Sigmoid colon (tissue), 4 donors: Measurements from ENCODE around the gene CRADD.

Experiments
- EP300 ChIP-seq, 4 donors: sonication (generic); formaldehyde crosslinking; IDR thresholded peaks; one replicate each; pipeline ENCODE4 v1.6.1; 2017; ENCODE audit warnings: antibody characterized with exemption in 4 of 4
- POLR2AphosphoS5 ChIP-seq, 4 donors: sonication (generic); formaldehyde crosslinking; IDR thresholded peaks; one replicate each; pipeline ENCODE4 v1.6.1; 2017; ENCODE audit warnings: antibody characterized with exemption in 4 of 4
- TF ChIP-seq, protein P1 (sequence below), 4 experiments: fragments of 450-650 bp in 3 of 4; fragments of 200-600 bp in 1 of 4; IDR thresholded peaks; one replicate each; pipeline ENCODE4 v1.5.1; 2016 to 2019; ENCODE audit warnings: antibody characterized with exemption in 4 of 4, mild to moderate bottlenecking in 3 of 4, moderate library complexity in 2 of 4

DNA sequence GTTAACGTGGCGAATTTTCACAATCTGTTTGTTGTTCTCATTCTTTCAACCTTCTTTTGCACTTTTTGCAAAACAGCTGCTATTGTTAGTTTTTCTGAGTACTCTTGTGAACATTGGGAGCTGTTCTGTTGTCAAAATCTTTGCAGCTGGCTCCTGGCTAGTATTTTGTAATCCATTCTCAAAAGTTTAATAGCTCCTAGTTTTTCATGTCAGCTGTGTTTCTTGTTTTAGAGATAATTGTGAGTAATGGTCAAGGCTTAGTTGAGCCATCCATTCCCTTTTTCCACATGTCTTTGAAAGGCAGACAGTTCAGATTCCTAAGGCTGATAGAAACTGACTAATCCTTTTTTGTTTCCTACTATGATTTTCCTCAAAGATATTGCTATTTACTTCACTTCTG, 39.1 kb upstream of the CRADD start:
- TF ChIP-seq, protein P1, sequence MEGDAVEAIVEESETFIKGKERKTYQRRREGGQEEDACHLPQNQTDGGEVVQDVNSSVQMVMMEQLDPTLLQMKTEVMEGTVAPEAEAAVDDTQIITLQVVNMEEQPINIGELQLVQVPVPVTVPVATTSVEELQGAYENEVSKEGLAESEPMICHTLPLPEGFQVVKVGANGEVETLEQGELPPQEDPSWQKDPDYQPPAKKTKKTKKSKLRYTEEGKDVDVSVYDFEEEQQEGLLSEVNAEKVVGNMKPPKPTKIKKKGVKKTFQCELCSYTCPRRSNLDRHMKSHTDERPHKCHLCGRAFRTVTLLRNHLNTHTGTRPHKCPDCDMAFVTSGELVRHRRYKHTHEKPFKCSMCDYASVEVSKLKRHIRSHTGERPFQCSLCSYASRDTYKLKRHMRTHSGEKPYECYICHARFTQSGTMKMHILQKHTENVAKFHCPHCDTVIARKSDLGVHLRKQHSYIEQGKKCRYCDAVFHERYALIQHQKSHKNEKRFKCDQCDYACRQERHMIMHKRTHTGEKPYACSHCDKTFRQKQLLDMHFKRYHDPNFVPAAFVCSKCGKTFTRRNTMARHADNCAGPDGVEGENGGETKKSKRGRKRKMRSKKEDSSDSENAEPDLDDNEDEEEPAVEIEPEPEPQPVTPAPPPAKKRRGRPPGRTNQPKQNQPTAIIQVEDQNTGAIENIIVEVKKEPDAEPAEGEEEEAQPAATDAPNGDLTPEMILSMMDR (IDR thresholded peaks at IDR 0.05): no peak
- no peak for TF ChIP-seq EP300 (IDR thresholded peaks at IDR 0.05)
- no peak for TF ChIP-seq POLR2AphosphoS5 (IDR thresholded peaks at IDR 0.05)
